Measurements from ENCODE around the gene PCYOX1L.

Gene PCYOX1L, protein sequence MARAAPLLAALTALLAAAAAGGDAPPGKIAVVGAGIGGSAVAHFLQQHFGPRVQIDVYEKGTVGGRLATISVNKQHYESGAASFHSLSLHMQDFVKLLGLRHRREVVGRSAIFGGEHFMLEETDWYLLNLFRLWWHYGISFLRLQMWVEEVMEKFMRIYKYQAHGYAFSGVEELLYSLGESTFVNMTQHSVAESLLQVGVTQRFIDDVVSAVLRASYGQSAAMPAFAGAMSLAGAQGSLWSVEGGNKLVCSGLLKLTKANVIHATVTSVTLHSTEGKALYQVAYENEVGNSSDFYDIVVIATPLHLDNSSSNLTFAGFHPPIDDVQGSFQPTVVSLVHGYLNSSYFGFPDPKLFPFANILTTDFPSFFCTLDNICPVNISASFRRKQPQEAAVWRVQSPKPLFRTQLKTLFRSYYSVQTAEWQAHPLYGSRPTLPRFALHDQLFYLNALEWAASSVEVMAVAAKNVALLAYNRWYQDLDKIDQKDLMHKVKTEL

GRCh38 chr5:149357370-149358293, at the start of gene PCYOX1L:
TSS of gene PCYOX1L (plus strand) at chr5:149358046. CDS start at chr5:149358069, 23 bp downstream.
- peak; percentile 90 to 95 (median 92) for DNase-seq

DNA sequence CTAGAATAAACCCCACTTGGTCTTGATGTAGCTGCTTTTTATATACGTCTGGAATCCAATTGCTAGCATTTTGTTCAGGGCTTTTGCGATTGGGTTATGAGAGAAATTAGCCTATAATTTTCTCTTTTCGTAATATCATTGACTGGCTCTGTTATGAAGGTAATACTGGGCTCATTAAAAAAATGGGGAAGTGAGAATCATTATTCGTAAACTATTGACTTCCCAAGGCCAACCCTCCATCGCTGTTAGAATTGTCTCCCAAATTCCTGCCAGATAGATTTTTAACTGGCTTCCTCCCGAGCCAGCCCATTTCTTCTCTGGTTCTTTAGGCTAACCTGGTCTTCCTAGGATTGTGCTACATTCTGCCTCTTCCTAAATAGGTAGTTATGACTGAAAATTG, 48.5 kb upstream of the PCYOX1L start:
- no peak for DNase-seq

DNA sequence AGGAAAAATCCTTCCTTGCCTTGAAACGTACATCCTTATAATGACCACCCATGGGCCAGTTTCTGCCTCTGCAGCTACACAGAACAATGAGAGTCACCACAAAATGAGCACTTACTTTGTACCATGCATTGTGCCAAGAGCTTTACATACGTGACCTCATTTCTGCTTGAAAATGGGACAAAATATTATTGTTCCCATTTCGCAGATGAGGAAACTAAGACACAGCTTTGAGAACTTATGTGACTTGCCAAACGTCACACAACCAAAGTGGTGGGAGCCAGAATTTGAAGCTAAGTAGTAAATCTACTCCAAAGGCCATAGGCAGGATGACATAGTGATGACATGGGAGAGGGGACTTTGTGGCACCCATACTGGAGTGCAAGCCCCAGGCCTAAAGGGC, 47.4 kb upstream of the PCYOX1L start:
- DNase-seq, result no peak

- DNase-seq, result peak in 1 of 3 experiments; percentile 24
These were observed 46.7 kb upstream of the PCYOX1L start for GRCh38 chr5:149310947-149311658.

DNA sequence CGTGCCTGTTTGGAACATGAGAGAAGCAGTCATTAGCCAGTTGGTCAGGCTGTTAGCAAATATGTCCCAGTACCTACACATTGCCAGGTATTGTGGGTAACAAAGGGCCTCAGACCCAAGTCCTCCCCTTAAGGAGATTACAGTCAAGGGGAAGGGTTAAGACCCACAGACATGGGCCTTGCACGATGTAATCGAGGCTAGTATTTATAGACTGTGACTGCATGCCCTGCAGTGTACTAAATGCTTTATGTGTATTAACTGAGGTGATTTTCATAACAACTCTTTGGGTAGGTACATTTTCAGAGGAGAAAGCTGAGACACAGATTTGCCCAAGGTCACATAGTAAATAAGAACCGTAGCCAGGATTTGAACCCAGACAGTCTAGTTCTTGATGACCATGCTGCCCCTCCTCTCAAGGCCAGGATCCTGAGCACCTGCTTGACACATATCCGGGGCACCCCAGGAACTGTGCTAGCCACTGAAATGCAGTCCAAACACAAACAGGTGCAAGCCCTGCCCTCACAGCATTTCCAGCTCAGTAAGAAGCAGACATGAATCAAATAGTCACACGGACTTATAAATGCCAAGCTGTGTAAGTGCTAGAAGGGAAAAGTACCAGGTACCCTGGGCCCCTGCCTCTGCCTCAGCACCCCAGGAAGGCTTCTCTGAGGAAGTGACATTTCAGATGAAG, 44.5 kb upstream of the PCYOX1L start:
- DNase-seq, result peak in 1 of 3 experiments; percentile 43

- no peak for DNase-seq
These were observed 43.2 kb upstream of the PCYOX1L start for GRCh38 chr5:149314571-149315111.

GRCh38 chr5:149315753-149316152, 42.1 kb upstream of the PCYOX1L start:
- DNase-seq, result no peak

- peak; percentile 3 to 55 (median 46) for DNase-seq
These were observed 40.4 kb upstream of the PCYOX1L start for GRCh38 chr5:149317281-149318048.

GRCh38 chr5:149319174-149319573, 38.7 kb upstream of the PCYOX1L start:
- DNase-seq, result no peak

- peak; percentile 64 to 83 (median 80) for DNase-seq
These were observed 37.0 kb upstream of the PCYOX1L start for GRCh38 chr5:149320791-149321330.

DNA sequence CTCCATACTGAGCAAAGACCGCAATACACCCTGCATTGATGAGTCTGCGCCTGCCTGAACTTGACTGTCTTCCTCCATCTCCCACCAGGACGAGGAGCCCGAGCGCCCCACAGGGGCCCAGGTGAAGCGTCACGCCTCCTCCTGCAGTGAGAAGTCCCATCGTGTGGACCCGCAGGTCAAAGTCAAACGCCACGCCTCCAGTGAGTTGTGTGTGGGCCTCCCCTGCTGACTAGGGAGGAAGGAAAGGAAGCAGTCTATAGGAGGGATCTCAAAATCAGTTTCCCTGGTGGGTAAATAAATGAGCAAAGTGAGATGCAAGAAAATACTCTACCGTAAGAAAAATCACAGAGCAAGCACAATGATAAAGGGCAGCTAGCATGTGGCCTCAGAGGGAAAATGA, 35.3 kb upstream of the PCYOX1L start:
- no peak for DNase-seq

DNA sequence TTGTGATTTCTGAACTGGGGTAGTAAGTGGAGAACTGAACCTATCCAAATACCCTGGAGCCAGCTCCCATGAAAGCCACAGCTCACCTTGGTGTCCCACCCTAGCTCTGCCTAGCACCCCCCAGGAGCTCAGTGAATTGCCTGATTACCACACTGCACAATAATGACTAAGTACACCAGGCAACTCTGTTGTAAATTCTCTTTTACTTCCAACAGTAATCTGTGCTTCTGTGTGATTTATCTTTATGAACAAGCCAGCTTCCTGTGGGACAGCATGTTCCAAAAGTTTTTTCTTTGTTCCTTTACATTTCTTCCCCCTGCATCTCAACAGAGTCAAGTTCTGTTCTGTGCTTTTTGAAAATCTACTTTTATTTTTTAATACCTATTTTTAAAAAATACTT, 34.6 kb upstream of the PCYOX1L start:
- no peak for DNase-seq

GRCh38 chr5:149323621-149324205, 34.1 kb upstream of the PCYOX1L start:
- no peak for DNase-seq

GRCh38 chr5:149324641-149325040, 33.2 kb upstream of the PCYOX1L start:
- no peak for DNase-seq

DNA sequence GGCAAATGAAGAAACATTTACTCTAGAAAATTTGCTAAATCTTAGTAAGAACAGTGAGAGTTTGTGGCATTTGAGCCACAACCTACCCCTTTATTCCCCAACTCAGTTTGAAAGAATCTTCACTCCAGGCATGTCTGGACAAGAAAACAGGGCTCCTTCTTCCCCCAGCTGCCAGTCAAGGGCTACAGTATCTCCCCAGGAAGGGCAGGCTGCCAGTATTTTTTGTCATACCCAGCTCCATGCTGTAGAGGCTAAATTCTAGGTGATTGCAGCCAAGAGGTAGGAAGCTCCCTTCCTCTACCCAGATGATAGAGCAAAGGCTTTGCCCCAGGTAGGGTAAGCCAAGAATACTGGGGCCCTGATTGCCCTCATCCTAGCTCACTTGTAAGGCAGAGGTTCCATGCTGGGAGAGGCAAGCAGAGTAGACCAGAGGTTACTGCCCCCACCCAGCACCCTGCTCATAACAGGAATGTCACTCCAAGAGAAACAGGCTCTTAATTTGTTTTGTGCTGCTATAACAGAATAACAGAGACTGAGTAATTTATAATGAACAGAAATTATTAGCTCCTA, 32.6 kb upstream of the PCYOX1L start:
- DNase-seq, result no peak

- DNase-seq, result no peak
These were observed 32.0 kb upstream of the PCYOX1L start for GRCh38 chr5:149325894-149326293.

DNA sequence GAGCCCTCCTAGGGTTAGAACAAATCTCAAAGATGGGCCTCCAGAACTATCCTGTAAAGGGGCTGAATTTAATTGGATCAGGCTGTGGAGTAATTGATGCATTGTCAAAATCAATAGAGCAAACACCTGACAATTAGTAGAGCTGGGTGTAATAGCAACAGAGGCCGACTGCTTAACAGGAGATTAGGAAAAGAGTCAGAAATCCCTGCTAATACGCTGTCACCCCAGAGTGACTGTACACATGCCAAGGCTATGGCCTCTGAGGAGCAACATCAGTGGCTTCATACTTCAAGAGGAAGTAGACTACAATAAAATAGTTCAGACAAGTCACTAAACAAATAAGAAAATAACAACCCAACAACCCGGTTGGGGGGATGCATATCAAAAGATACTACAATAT, 31.2 kb upstream of the PCYOX1L start:
- DNase-seq, result peak in 1 of 3 experiments; percentile 4

DNA sequence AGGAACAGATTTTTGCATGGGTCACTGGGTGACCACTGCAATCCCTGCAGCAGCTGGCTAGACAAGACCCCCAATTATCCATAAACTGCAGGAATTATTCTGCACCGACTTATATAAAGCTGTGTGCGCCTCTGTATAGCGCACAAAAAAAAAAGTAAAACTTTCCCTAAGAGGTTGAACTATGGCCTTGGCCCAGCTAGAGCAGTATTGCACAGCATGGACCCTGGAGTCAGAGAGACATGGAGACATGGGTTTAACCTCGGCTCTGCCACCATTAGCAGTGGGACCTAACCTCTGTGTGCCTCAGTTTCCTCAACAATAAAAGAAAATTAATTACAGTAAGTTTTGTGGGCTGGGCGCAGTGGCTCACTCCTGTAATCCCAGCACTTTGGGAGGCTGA, 29.7 kb upstream of the PCYOX1L start:
- DNase-seq, result no peak

- DNase-seq, result no peak
These were observed 24.0 kb upstream of the PCYOX1L start for GRCh38 chr5:149333711-149334443.

Data from NCI-H1417 (cell line).